GM21447 (cell line): ENCODE data around the gene KCNMA1.

Experiments used
- ATAC-seq: cut with Tn5 transposase; IDR thresholded peaks from one replicate; pipeline ENCODE4 v1.9.1; 2021; ENCODE audit not compliant: unreplicated experiment

KCNMA1 gene

GRCh38 chr10:77383861-77384553, 253.6 kb downstream of the KCNMA1 start:
- ATAC-seq = no peak

GRCh38 chr10:77381750-77382149, 255.9 kb downstream of the KCNMA1 start:
- no peak for ATAC-seq

GRCh38 chr10:77380723-77381122, 256.9 kb downstream of the KCNMA1 start:
- no peak for ATAC-seq

- ATAC-seq = no peak
Measured at GRCh38 chr10:77380191-77380590, 257.4 kb downstream of the KCNMA1 start.

GRCh38 chr10:77378366-77379349, 258.9 kb downstream of the KCNMA1 start:
- no peak for ATAC-seq

- no peak for ATAC-seq
Measured at GRCh38 chr10:77377678-77378352, 259.8 kb downstream of the KCNMA1 start.

- no peak for ATAC-seq
Measured at GRCh38 chr10:77377034-77377433, 260.6 kb downstream of the KCNMA1 start.

GRCh38 chr10:77374189-77374656, 263.4 kb downstream of the KCNMA1 start:
- no peak for ATAC-seq

GRCh38 chr10:77371848-77372799, 265.5 kb downstream of the KCNMA1 start:
- ATAC-seq = no peak

- ATAC-seq = no peak
Measured at GRCh38 chr10:77371421-77371820, 266.2 kb downstream of the KCNMA1 start.

GRCh38 chr10:77368006-77368405, 269.6 kb downstream of the KCNMA1 start:
- ATAC-seq = no peak

GRCh38 chr10:77363210-77363609, 274.4 kb downstream of the KCNMA1 start:
- no peak for ATAC-seq

- ATAC-seq = no peak
Measured at GRCh38 chr10:77361831-77362230, 275.8 kb downstream of the KCNMA1 start.

- ATAC-seq = no peak
Measured at GRCh38 chr10:77361426-77361825, 276.2 kb downstream of the KCNMA1 start.

- ATAC-seq = no peak
Measured at GRCh38 chr10:77360835-77361234, 276.8 kb downstream of the KCNMA1 start.

- no peak for ATAC-seq
Measured at GRCh38 chr10:77359950-77360520, 277.6 kb downstream of the KCNMA1 start.

- ATAC-seq = no peak
Measured at GRCh38 chr10:77359287-77359691, 278.3 kb downstream of the KCNMA1 start.

GRCh38 chr10:77358656-77359055, 279.0 kb downstream of the KCNMA1 start:
- ATAC-seq = no peak

- ATAC-seq = no peak
Measured at GRCh38 chr10:77357611-77358310, 279.8 kb downstream of the KCNMA1 start.
